HG03060 (cell line): Measurements from ENCODE around the gene FGF21.
"Not testable (repeated sequence)": the region's sequence is repeated elsewhere in the genome, so short reads cannot be mapped to it uniquely, and the experiment has no call there.

Experiments
- ATAC-seq: cut with Tn5 transposase; IDR thresholded peaks from one replicate; pipeline ENCODE4 v1.9.1; 2021; ENCODE audit warnings: low read depth, moderate number of reproducible peaks; ENCODE audit not compliant: unreplicated experiment

FGF21 gene

GRCh38 chr19:48750771-48751504 lies 4.4 kb upstream of the FGF21 start:
- no peak for ATAC-seq

GRCh38 chr19:48751845-48752495 lies 3.4 kb upstream of the FGF21 start:
- no peak for ATAC-seq

GRCh38 chr19:48752496-48753365 lies 2.6 kb upstream of the FGF21 start, which contains the start of gene FUT1:
FUT1 (minus strand) TSS chr19:48752641; CDS start chr19:48751281, 1,360 bp downstream.
- no peak for ATAC-seq

- ATAC-seq = no peak
Observed at GRCh38 chr19:48755787-48756186, 463 bp downstream of the FGF21 start.

GRCh38 chr19:48756212-48756611 lies 888 bp downstream of the FGF21 start:
- no peak for ATAC-seq

- ATAC-seq = no peak
Observed at GRCh38 chr19:48756686-48757085, 1.4 kb downstream of the FGF21 start.

- no peak for ATAC-seq
Observed at GRCh38 chr19:48757089-48757675, 1.9 kb downstream of the FGF21 start.

GRCh38 chr19:48757741-48758144 lies 2.4 kb downstream of the FGF21 start:
- no peak for ATAC-seq

- no peak for ATAC-seq
Observed at GRCh38 chr19:48760504-48761205, 5.3 kb downstream of the FGF21 start.

- ATAC-seq = not testable (repeated sequence)
Observed at GRCh38 chr19:48765816-48766215, 10.5 kb downstream of the FGF21 start.

GRCh38 chr19:48768171-48768753 lies 12.9 kb downstream of the FGF21 start:
- ATAC-seq = not testable (repeated sequence)

- no peak for ATAC-seq
Observed at GRCh38 chr19:48768994-48769713, 13.8 kb downstream of the FGF21 start.

GRCh38 chr19:48770266-48770665 lies 14.9 kb downstream of the FGF21 start:
- ATAC-seq = no peak

GRCh38 chr19:48770734-48771472 lies 15.6 kb downstream of the FGF21 start:
- no peak for ATAC-seq

- no peak for ATAC-seq
Observed at GRCh38 chr19:48772503-48772953, 17.2 kb downstream of the FGF21 start.

- ATAC-seq = no peak
Observed at GRCh38 chr19:48777139-48777538, 21.8 kb downstream of the FGF21 start.

GRCh38 chr19:48777720-48778119 lies 22.4 kb downstream of the FGF21 start:
- ATAC-seq = no peak

- ATAC-seq = no peak
Observed at GRCh38 chr19:48779636-48780035, 24.3 kb downstream of the FGF21 start.
